ENCODE measurements around the gene CD101. TPM values are rescaled to one million over a fixed set of nuclear protein-coding genes. Genes with fewer than 3 reads are reported as not detected.

Gene CD101
- total RNA-seq, 1 experiment from 2014 or later = 0.37 TPM

DNA sequence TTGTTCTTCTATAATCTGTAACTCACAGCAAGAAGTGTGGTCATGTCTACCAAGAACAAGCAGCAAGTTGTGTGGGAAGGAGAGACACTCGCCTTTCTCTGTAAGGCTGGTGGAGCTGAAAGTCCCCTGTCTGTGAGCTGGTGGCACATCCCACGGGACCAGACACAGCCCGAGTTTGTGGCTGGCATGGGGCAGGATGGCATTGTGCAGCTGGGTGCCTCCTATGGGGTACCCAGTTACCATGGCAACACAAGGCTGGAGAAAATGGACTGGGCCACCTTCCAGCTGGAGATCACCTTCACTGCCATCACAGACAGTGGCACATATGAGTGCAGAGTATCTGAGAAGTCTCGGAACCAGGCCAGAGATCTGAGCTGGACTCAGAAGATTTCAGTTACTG is 15.5 kb downstream of the CD101 start:
- H3K4me3 Mint-ChIP-seq (ENCODE audit: unreplicated experiment) = no peak overlapping the region
- no peaks in the 10 kb centered on the region for H3K36me3 Mint-ChIP-seq (ENCODE audit: insufficient read depth, unreplicated experiment)
- TF ChIP-seq CTCF (IDR thresholded peaks at IDR 0.05; ENCODE audit: unreplicated experiment) = no peak
- H3K4me1 Mint-ChIP-seq (ENCODE audit: insufficient read depth, unreplicated experiment) = no peaks in the 10 kb centered on the region
- no peak overlapping the region for H3K27ac Mint-ChIP-seq (ENCODE audit: low read depth, unreplicated experiment)
- H3K27me3 Mint-ChIP-seq (ENCODE audit: insufficient read depth, unreplicated experiment) = no peaks in the 10 kb centered on the region
- intact Hi-C loops (cut with micrococcal nuclease) = no loop called here
- no TSS peak for BruUV-seq (replicated peaks)
- no peaks in the 10 kb centered on the region for H3K9me3 Mint-ChIP-seq (ENCODE audit: unreplicated experiment)
- ChIA-PET CTCF (no interaction called here), POLR2A (no interaction called here)
- no peak for DNase-seq (ENCODE audit: unreplicated experiment)

DNA sequence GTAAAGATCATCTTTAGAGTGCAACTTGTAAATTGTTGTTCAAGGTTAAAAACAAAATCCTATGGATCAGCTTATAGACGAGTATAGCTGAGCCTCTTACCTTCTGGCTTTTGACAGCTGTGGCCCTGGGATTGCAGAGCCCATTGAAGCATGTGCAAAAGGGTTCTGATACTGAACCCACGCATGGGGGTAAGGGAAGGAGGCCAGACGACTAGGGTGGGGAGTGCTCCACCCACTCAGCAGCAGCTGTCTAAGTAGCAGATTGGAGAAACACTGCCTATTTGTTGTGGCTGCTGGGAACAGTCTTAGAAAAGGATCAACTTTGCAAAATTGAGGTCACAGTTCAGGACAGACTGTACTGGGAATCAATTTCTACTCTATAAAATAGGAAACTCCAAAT is 16.1 kb downstream of the CD101 start:
- intact Hi-C loops (cut with micrococcal nuclease) = no loop called here
- Mint-ChIP-seq H3K27ac (ENCODE audit: low read depth, unreplicated experiment) (no peak overlapping the region), H3K36me3 (ENCODE audit: insufficient read depth, unreplicated experiment) (no peaks in the 10 kb centered on the region), H3K4me3 (ENCODE audit: unreplicated experiment) (no peak overlapping the region), H3K9me3 (ENCODE audit: unreplicated experiment) (no peaks in the 10 kb centered on the region), H3K4me1 (ENCODE audit: insufficient read depth, unreplicated experiment) (no peaks in the 10 kb centered on the region), H3K27me3 (ENCODE audit: insufficient read depth, unreplicated experiment) (no peaks in the 10 kb centered on the region)
- CTCF ChIA-PET = no interaction called here
- no peak for TF ChIP-seq CTCF (IDR thresholded peaks at IDR 0.05; ENCODE audit: unreplicated experiment)
- POLR2A ChIA-PET = interaction anchor here (1.1 kb wide), 1 partner anchor 335 kb away, joined by 3 read pairs; no protein-coding TSS in a partner anchor
- DNase-seq (ENCODE audit: unreplicated experiment) = no peak
- no TSS peak for BruUV-seq (replicated peaks)

DNA sequence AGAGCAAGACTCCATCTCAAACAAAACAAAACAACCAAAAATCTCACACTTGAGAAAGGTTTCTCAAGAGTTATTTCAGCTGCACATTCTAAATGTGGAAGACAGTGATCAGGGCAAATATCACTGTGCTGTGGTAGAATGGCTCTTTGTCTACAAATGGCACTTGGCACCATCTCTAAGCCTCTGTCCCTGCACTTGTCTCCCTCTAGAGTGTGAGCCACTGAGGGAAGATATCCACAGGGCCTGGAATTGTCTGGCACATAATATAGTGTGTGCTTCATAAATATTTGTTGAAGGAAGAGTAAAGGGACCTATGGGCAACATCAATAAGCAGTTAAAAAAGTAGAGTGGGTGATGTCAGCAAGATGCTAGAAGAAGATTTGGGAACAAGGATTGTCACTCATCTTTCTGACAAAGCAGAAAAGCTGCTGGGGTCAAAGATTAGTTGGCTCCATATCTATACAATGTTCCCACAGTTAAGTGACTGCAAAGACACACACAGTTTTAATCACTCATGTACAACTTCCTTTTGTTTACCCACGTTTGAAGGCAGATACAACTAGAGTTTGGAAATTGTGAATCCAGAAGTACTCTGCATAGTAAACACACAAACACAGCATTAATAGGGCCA is 19.1 kb downstream of the CD101 start:
- POLR2A ChIA-PET = no interaction called here
- intact Hi-C loops (cut with micrococcal nuclease) = no loop called here

GRCh38 chr1:117022114-117022513 is 20.6 kb downstream of the CD101 start:
- no peaks in the 10 kb centered on the region for H3K27me3 Mint-ChIP-seq (ENCODE audit: insufficient read depth, unreplicated experiment)
- H3K4me3 Mint-ChIP-seq (ENCODE audit: unreplicated experiment) = no peak overlapping the region
- H3K4me1 Mint-ChIP-seq (ENCODE audit: insufficient read depth, unreplicated experiment) = no peaks in the 10 kb centered on the region
- ChIA-PET POLR2A (no interaction called here), CTCF (interaction anchor here (0.8 to 1.2 kb wide), 2 partner anchors 166 to 298 kb away, joined by 3 to 4 read pairs; no protein-coding TSS in a partner anchor)
- TF ChIP-seq CTCF (IDR thresholded peaks at IDR 0.05; ENCODE audit: unreplicated experiment) = no peak
- intact Hi-C loops (cut with micrococcal nuclease) = no loop called here
- no peaks in the 10 kb centered on the region for H3K36me3 Mint-ChIP-seq (ENCODE audit: insufficient read depth, unreplicated experiment)
- no peaks in the 10 kb centered on the region for H3K9me3 Mint-ChIP-seq (ENCODE audit: unreplicated experiment)
- BruUV-seq (replicated peaks) = no TSS peak
- H3K27ac Mint-ChIP-seq (ENCODE audit: low read depth, unreplicated experiment) = no peak overlapping the region
- DNase-seq (ENCODE audit: unreplicated experiment) = no peak

More for the DNA sequence above, 19.1 kb downstream of the CD101 start:
- CTCF ChIA-PET = interaction anchor here (0.5 to 1.3 kb wide), 3 partner anchors 27 to 296 kb away, joined by 3 to 4 read pairs (median 3); no protein-coding TSS in a partner anchor
- Mint-ChIP-seq H3K9me3 (ENCODE audit: unreplicated experiment) (no peaks in the 10 kb centered on the region), H3K27ac (ENCODE audit: low read depth, unreplicated experiment) (no peak overlapping the region), H3K27me3 (ENCODE audit: insufficient read depth, unreplicated experiment) (no peaks in the 10 kb centered on the region), H3K36me3 (ENCODE audit: insufficient read depth, unreplicated experiment) (no peaks in the 10 kb centered on the region), H3K4me3 (ENCODE audit: unreplicated experiment) (no peak overlapping the region), H3K4me1 (ENCODE audit: insufficient read depth, unreplicated experiment) (no peaks in the 10 kb centered on the region)
- BruUV-seq (replicated peaks) = no TSS peak
- no peak for TF ChIP-seq CTCF (IDR thresholded peaks at IDR 0.05; ENCODE audit: unreplicated experiment)
- no peak for DNase-seq (ENCODE audit: unreplicated experiment)

Measured in MCF 10A (cell line).